CD4-positive, alpha-beta T cell treated with Interferon alpha-2 for 1 hour (primary cell): ENCODE data around the gene CAP2.

Experiments
- DNase-seq, 2 donors: peaks; one replicate each; pipeline ENCODE4 v3.0.0-alpha.2; 2020 to 2022

Gene CAP2

GRCh38 chr6:17476511-17476910, 83.1 kb downstream of the CAP2 start:
- no peak for DNase-seq

GRCh38 chr6:17477356-17477755, 84.0 kb downstream of the CAP2 start:
- DNase-seq, result no peak

GRCh38 chr6:17478223-17478907, 85.0 kb downstream of the CAP2 start:
- no peak for DNase-seq

- no peak for DNase-seq
These were observed 85.6 kb downstream of the CAP2 start for GRCh38 chr6:17478946-17479345.

- DNase-seq, result no peak
These were observed 87.1 kb downstream of the CAP2 start for GRCh38 chr6:17480476-17480875.

- no peak for DNase-seq
These were observed 89.3 kb downstream of the CAP2 start for GRCh38 chr6:17482711-17483110.

GRCh38 chr6:17483391-17484016, 90.1 kb downstream of the CAP2 start:
- no peak for DNase-seq

- no peak for DNase-seq
These were observed 90.9 kb downstream of the CAP2 start for GRCh38 chr6:17484201-17484849.

GRCh38 chr6:17485181-17485580, 91.8 kb downstream of the CAP2 start:
- DNase-seq, result no peak

- no peak for DNase-seq
These were observed 92.6 kb downstream of the CAP2 start for GRCh38 chr6:17485946-17486345.

- no peak for DNase-seq
These were observed 93.3 kb downstream of the CAP2 start for GRCh38 chr6:17486680-17487079.

- DNase-seq, result no peak
These were observed 97.3 kb downstream of the CAP2 start for GRCh38 chr6:17490724-17491123.

- DNase-seq, result no peak
These were observed 98.2 kb downstream of the CAP2 start for GRCh38 chr6:17491416-17492142.

- no peak for DNase-seq
These were observed 99.0 kb downstream of the CAP2 start for GRCh38 chr6:17492350-17492749.

GRCh38 chr6:17493286-17493685, 99.9 kb downstream of the CAP2 start:
- no peak for DNase-seq

- DNase-seq, result no peak
These were observed 100.8 kb downstream of the CAP2 start for GRCh38 chr6:17494177-17494576.

GRCh38 chr6:17494919-17495318, 101.5 kb downstream of the CAP2 start:
- no peak for DNase-seq

- DNase-seq, result no peak
These were observed 104.2 kb downstream of the CAP2 start for GRCh38 chr6:17497535-17498095.

- DNase-seq, result no peak
These were observed 108.0 kb downstream of the CAP2 start for GRCh38 chr6:17501442-17501841.

- DNase-seq, result no peak
These were observed 108.7 kb downstream of the CAP2 start for GRCh38 chr6:17501982-17502704.

- no peak for DNase-seq
These were observed 109.7 kb downstream of the CAP2 start for GRCh38 chr6:17503051-17503450.

- no peak for DNase-seq
These were observed 110.6 kb downstream of the CAP2 start for GRCh38 chr6:17504005-17504404.

GRCh38 chr6:17505062-17505476, 111.7 kb downstream of the CAP2 start:
- no peak for DNase-seq
